Activated CD8-positive, alpha-beta memory T cell treated with anti-CD3 and anti-CD28 coated beads for 48 hours (primary cell): ENCODE results near the gene PRR22.

Experiments used
- DNase-seq, 3 experiments: peaks; one replicate each; pipeline ENCODE4 v3.0.0-alpha.2; 2020; ENCODE audit warnings: low read depth in 2 of 3, low spot score in 2 of 3

PRR22 gene

DNA sequence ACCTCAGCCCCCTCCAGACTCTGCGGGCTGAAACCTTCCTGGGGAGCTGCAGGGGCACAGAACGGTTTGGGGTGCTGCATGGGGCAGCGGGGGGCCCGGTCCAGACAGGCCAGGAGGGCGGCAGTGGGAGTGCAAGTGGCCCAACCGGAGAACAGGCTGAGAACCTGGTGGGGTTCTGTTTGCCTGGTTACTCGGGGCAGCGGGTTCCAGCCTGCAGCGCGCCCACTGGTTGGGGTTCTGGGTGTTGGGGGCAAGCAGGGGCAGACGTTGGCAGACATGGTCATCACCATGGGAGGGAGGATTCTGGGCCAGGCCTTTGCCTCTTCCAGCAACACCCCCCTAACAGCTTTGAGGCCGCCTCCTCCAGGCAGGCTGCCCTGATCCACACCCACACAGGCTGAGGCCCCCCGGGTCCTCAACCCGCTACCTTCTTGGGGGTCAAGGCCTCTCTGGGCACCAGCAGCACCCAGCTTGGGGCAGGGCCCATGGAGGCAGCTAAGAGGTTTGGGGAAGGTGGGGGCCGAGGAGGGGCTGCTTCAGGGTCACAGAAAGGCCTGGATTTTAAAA, at the start of gene PRR22:
Gene PRR22 (minus strand): TSS at position 166 of the 567 bp plus-strand sequence. CDS start 86 bp downstream, at position 80.
- no peak for DNase-seq

DNA sequence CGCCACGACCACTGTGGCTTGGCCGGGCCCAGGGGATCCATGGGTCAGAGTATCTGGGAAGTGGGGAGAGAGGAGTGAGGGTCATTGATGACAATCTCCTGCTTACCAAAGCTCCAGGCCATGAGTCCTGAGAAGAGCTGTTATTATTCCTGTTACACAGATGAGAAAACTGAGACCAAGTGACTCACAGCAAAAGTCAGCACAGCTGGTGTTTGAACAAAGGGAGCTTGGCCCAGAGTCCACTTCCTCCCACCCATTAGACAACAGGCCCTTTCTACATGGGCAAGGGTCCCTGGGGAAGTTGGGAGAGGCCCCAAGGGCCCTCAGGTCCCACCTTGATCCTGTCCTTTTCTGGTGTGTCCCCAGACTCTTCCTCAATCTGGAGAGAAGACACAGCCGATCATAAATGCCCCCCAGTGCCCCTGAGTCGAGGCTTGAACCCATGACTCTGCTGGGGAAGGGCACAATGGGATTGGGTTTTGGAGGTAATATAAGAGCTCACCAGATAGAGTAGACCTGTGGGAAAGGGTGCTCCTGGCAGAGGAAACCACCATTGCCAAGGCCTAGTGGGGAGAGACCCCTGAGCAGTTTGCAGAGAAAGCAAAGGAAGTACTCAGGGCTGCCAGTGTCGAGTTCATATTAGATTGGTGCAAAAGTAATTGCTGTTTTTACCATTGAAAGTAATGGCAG, 48.1 kb upstream of the PRR22 start:
- no peak for DNase-seq

DNA sequence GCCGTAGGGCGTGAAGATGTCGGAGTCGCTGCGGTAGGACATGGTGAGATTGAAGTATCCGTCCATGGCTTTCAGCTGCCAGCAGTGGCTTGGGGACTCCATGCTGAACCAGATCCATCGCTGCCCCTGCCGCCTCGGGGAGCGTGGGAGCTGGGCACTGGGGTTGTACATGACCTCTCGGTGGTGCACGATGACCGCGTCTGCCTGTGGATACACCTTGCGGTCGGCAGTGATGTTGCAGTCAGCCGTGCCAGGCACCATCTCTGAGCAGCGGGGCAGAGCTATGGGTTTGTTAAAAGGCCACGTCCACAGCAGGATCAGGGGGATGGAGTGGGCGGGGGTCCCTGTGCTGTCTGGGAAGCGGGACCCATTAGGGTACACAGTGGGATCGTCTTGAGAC, 47.5 kb upstream of the PRR22 start:
- DNase-seq: no peak

DNA sequence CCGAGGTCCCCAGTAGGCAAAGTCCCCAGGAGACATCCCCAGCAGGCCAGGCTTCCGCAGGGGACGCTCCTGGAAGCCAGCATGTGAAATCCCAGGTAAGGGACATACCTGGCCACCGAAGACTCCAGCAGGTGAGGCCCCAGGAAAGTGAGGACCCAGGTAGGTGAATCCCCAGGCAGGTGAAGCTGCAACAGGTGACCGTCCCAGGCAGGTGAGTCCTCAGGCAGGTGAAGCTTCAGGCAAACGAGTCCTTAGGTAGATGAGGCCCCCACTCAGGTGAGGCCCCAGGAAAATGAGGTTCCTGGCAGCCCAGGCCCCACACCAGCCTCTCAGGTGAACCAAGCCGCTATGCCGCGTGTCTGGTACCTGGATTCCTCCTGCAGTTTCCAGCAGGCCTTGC, 46.6 kb upstream of the PRR22 start:
- DNase-seq: no peak

GRCh38 chr19:5829567-5830310, 45.2 kb upstream of the PRR22 start:
- DNase-seq: no peak

- DNase-seq: no peak
These were observed 44.4 kb upstream of the PRR22 start for GRCh38 chr19:5828661-5829566.

DNA sequence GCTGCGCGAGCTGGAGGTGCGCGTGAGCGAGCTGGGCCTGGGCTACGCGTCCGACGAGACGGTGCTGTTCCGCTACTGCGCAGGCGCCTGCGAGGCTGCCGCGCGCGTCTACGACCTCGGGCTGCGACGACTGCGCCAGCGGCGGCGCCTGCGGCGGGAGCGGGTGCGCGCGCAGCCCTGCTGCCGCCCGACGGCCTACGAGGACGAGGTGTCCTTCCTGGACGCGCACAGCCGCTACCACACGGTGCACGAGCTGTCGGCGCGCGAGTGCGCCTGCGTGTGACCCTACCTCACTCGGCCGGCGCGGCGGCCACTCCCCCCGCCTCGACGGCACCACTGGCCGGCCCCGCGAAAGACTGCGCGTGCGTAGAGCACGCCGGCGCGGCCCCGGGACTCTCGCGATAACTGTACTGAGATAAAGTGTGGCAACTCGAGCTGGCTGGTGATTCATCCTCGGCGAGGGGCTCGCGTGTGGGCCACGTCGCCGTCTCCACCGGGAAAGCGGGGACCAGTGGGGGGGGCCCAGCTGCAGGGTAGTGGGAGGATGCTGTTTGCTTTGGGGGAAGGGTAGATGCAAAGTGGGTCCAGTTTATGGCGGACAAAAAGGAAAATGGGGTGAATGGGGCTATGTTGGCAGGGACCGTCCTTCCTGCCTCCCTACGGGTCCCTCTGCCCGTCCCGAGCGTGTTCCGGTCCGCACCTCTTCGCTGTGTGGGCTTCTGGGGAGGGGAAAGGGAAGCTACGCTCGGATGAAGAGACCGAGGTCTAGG, 43.5 kb upstream of the PRR22 start:
- peak; percentile 90 to 97 (median 96) for DNase-seq

DNA sequence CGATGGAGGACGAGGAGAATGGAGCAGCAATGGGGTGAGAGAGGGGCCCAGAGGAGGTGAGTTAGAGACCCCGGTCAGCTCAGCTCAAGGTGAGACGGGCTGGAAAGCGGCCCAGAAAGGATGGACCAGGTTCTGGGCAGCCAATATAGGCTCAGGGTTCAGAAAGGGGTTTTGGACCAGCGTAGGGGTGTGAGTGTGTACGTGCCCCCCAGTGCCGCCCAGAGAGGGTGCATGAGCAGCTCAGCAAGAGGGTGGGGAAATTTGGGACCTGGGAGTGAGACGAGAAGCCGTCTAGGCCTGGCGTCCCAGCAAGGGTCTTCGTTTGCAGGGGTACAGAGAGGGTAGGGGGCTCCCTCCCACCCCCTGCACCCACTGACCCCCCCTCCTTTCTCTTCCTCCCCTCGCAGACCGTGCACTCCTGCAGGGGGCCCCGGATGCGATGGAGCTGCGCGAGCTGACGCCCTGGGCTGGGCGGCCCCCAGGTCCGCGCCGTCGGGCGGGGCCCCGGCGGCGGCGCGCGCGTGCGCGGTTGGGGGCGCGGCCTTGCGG, 42.9 kb upstream of the PRR22 start:
- DNase-seq: no peak

DNA sequence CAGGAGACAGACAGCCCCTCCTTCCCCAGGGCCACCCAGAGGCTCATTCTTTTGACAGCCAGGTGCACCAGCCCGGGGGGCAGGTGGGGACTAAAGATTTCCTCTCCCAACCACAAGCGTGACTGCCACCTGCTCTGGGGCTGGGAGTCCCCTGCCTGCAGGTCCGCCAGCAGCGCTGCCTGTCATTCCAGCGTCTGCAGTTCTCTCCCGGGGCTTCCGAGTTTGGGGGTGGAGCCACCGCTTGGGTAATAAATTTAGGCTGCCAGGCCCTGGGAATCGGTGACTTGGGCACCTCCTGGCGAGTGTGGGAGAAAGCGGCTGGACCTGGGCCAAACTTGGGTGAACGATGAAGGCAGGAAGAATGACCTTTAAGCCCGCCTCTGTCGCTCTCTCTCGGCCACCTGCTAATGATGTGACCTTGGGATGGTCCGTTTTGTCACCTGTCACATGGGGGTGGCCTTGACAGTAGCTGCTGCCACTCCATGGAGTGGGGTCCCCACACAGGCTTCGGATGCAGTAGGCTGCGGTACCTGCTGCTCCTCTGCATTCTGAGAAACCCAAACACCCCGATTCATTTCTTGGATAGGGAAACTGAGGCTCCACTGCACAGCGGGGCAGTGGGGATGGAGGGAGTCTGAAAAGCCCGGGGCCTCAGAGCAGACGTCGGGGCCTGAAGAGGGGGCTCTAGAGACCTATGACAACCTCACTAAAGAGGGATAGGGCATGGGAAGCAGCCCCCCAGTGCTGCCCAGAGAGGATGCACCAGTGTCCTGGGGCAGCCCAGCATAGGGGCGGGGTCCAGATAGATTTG, 42.2 kb upstream of the PRR22 start:
- DNase-seq: no peak

- no peak for DNase-seq
These were observed 40.6 kb upstream of the PRR22 start for GRCh38 chr19:5825178-5825577.

GRCh38 chr19:5824751-5825150, 40.2 kb upstream of the PRR22 start:
- DNase-seq: no peak

DNA sequence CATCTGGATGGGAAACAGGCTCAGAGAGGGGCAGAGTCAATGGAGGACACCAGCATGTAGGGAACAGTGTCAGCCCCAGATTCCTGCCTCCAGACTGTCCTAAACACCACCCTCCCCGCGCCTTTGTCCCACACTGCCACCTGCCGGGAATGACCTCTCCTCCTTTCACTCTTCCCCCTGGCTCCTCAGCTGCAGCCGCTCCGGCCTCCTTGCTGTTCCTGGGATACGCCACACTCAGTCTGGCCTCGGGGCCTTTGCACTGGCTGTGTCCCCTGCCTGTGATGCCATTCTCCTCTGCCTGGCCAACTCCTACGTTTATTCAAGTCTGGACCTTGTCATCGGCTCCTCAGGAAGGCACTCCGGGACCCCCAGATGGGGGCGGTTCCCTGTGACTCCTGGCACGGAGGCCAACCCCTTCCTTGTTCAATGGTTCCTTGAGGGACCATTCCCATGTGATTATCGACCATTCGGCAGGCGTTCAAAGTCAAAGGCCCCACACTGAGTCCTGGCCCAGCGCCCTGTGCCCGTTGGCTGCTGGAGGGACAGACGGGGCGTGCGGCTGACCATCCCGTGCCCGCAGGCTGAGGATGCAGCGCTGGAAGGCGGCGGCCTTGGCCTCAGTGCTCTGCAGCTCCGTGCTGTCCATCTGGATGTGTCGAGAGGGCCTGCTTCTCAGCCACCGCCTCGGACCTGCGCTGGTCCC, 39.2 kb upstream of the PRR22 start:
- no peak for DNase-seq

DNA sequence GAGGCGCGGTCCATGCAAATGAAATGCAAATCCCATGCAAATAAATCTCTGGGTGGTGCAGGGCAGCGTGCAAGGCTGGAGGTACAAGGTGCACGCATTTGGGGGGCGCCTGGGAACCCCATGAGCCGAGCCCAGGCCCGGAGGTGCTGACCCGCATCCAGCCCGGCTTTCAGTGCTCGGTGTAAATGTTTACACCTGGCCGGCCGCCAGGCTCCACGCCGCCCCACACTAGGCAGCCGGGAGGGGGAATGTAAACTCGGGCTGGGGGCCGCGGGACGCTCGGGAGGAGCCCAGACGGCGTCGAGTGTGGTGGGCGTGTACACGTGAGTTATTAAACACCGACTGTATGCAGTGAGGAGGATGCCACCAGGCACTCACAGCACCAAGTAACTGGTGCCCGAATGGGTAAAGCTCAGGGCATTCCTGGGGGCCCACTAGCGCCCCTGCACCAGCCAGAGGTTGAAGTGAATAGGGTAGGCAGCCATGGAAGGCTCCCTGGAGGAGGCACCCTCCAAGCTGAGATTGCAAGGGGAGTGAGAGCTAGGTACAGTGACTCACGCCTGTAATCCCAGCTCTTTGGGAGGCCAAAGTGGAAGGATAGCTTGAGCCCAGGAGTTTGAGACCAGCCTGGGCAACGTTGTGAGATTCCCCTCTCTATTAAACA, 37.8 kb upstream of the PRR22 start:
- no peak for DNase-seq

DNA sequence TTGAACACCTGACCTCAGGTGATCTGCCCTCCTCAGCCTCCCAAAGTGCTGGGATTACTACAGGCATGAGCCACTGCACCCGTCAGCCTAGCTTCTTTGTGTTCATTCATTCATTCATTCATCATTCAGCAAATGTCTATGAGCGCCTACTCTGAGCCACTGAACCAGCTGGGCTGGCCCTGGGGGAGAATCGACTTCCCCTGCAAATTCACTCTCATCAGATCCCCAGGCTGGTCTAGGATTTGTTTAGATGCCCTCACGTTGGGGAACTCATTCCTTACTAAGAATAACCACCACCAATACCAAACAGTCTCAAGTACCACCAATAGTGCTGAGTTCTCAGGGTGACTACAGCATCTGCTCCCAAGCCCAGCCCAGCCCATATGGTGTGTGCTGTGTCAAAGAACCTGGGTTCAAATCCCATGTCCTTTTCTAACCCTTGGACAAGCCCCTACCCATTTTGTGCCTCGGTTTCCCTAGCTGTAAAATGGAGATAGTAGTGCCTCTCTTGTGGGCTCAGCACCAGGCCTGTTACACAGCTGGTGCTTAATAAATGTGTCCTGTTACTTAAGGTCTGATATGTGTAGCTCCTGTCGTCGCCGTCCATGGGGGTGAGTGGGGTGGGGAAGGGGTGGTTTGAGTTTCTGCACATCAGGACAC, 37.1 kb upstream of the PRR22 start:
- DNase-seq: no peak

DNA sequence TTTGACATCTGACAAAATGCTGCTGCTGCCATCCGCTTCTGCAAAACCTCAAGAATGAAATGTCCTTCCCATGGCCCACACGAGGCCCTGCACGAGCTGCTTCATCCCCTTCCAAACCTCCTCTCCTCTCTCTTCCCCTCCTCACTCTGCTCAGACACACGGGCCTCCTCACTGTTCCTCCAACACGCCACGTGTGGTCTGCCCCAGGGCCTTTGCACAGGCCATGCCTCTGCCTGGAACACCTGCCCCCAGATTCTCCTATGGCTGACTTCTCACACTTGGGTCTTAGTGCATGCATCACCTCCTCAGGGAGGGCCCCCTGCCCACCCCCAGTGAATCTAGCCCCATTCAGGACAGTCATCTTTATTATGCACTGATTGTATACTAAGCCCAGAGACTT, 36.2 kb upstream of the PRR22 start:
- no peak for DNase-seq

DNA sequence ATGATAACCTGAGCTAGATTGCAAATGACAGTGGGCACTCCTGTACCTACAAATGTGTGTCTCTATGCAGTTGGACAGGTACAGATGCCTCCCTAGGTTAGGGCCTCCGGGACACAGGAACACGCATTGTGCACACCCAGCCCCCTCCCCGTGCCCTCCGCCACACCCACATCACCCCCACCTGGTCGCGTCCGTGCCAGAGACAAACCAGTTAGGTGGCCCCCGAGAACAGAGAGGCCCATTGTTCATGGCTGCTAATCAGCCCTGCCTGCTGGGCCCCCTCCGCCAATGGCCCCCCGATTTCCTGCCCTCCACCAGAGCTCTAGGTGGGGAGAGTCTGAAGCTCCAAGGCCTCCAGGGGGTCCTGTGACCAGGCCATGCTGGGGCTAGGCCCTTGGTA, 34.0 kb upstream of the PRR22 start:
- DNase-seq: no peak

DNA sequence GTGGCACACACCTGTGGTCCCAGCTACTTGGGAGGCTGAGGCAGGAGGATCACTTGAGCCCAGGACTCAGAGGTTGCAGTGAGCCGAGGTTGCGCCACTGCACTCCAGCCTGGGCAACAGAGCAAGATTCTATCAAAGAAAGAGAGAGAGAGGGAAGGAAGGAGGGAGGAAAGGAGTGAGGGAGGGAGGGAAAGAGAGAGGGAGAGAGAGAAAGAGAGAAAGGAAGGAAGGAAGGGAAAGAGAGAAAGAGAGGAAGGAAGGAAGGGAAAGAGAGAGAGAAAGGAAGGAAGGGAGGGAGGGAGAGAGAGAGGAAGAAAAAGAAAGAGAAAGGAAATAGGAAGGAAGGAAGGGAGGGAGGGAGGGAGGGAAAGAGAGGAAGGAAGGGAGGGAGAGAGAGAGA, 32.7 kb upstream of the PRR22 start:
- DNase-seq: no peak

GRCh38 chr19:5814852-5815246, 30.3 kb upstream of the PRR22 start:
- no peak for DNase-seq
